IPS DF 4.7 (cell line): Measurements from ENCODE around the gene BIN2.
A peak's percentile ranks its signal among the peaks of the same experiment; 100 is the strongest.
"Not testable (repeated sequence)": the region's sequence is repeated elsewhere in the genome, so short reads cannot be mapped to it uniquely, and the experiment has no call there.

Source experiments
- DNase-seq: peaks from one replicate; pipeline ENCODE4 v3.0.0-alpha.2; 2013; ENCODE audit warnings: low spot score; ENCODE audit errors: extremely low read depth

BIN2 gene

DNA sequence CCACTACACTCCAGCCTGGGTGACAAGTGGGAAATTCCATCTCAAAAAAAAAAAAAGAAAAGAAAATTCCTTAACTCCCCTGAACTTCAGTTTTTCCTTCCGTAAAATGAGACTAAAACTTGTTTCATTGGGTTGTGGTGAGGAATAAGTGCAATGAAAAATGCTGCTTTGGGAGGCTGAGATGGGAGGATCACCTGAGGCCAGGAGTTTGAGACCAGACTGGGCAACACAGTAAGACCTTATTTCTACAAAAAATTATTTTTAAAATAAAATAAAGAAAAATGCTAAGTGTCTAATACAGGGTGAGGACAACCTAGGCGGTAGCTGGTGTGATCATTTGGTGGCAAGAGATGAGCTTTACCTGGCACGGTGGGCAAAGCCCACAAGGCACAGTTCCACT lies 60.6 kb downstream of the BIN2 start:
- DNase-seq = no peak

DNA sequence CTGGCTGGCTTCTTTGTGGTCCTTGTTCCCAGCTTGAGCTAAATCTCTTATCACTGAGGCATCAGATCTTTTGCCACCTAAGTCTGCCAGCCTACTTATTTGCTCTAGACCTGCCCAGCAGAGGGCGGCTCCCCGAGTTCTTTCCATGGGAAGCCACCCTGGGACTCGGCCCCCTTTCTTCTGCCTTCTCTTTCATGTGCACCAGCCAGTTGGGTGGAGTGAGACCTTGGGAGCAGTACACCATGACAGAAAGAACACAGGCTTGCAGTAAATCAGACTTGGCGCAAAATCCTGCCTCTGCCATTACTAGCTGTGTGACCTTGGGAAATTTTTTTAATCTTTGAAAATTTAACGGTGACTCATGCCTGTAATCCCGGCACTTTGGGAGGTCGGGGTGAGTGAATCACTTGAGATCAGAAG lies 61.2 kb downstream of the BIN2 start:
- DNase-seq = no peak

GRCh38 chr12:51259600-51259999 lies 64.4 kb downstream of the BIN2 start:
- not testable (repeated sequence) for DNase-seq

DNA sequence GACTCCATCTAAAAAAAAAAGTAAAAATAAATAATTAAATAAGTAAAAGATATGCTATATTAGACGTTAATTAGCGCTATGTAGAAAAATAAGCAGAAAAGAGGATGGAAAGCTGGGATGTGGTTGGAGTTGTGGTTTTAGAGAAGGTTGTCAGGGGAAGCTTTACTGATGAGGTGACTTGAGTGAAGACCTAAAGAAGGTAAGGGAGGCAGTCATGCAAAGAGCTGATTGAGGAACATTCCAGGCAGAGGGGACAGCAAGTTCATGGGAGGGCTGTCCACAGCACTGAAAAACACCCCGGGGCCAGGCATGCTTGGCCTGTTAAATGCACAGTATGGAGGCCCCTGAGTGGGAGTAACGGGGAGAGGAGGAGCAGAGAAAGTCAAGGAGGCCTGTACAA lies 69.4 kb downstream of the BIN2 start:
- no peak for DNase-seq

- DNase-seq = no peak
These were observed 70.7 kb downstream of the BIN2 start for GRCh38 chr12:51253276-51253675.

- DNase-seq = no peak
These were observed 76.3 kb downstream of the BIN2 start for GRCh38 chr12:51247523-51248206.

- no peak for DNase-seq
These were observed 77.6 kb downstream of the BIN2 start for GRCh38 chr12:51246254-51246853.

- no peak for DNase-seq
These were observed 78.3 kb downstream of the BIN2 start for GRCh38 chr12:51245476-51246253.

- no peak for DNase-seq
These were observed 79.7 kb downstream of the BIN2 start for GRCh38 chr12:51244269-51244668.

DNA sequence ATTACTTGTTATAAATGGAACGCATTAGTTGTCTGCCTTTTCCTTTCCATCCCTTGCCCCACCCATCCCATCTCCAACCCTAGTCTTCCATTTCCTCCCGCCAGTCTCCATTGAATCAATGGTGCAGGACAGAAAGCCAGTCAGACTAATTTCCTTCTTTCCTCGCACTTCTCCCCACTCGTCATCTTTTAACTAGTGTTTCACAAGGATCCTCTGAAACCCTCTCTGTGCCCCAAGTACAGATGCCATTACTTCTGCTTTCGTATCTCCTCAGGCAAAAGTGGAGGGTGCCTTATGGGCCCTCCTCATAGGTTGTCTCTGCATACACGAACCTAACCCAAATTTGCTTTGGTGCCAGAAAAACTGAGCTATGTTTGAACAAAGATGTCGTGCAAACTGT lies 81.1 kb downstream of the BIN2 start:
- DNase-seq = no peak

DNA sequence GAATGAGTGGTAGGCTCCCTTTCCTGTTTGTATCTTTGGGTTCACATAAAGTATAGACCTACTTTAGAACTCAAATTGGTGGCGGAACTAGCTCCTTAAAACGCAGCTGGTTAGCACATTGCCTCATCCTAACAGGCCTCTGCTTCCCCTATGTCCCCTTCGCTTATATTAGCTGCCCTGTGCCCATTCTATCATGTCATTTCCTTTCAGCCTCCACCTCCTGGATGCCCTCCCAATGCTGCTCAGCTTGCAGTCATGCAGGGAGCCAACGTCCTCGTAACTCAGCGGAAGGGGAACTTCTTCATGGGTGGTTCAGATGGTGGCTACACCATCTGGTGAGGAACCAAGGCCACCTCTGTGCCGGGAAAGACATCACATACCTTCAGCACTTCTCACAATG lies 81.9 kb downstream of the BIN2 start:
- no peak for DNase-seq

DNA sequence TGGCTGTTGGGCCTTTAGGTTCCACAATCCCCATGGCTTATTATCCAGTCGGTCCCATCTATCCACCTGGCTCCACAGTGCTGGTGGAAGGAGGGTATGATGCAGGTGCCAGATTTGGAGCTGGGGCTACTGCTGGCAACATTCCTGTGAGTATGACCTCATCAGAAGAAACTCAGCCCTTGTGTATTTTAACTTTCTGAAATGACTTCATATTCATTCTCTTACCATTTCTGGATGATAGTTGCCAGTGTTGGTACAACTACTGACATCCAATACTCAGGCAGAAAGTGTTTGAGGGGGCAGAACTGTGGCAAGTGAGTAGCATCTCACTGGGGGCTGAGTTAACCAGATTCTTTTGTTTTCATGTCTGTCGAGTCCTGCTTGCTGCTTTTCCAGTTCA lies 83.0 kb downstream of the BIN2 start:
- no peak for DNase-seq

DNA sequence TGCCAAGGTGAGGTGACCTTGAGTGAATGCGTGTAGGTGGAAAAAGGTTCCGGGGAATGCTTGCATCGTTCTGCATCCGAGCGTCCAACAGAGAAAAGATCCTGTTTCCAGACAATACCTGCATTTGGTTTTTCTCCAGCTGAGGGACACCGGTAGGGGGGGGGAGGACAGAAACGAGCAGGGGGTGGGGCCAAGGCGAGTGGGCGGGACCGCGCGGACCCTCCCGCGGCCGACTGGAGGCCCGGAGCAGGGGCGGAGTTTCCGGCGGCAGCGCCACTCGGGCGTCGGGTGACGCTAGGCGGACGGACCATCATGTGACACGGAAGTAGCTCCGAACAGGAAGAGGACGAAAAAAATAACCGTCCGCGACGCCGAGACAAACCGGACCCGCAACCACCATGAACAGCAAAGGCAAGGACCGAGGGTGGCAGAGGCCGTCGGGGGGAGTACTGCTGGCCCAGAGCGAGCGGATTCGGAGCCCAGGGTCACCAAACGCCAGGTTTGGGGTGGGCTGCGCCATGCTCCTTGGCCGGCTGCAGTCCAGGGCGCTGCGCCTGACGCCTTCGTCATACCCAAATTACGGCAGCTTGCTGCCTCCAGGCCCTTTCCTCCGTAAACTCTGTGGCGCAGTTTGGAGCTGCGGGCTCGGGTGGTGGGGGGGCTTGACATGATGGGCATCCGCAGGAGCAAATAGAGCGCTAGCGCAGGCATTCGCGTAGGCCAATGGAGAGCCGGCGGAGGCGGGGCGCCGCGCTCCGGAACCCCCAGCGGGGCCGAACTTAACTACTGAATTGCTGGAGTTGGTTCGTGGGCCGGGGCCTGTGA lies 85.3 kb downstream of the BIN2 start, which contains the start of gene DAZAP2:
TSS of gene DAZAP2 (plus strand) at position 317 of the 825 bp plus-strand sequence. CDS start at position 399, 82 bp downstream.
- DNase-seq = peak; percentile 85

GRCh38 chr12:51238037-51238509 lies 85.9 kb downstream of the BIN2 start:
- DNase-seq = no peak

DNA sequence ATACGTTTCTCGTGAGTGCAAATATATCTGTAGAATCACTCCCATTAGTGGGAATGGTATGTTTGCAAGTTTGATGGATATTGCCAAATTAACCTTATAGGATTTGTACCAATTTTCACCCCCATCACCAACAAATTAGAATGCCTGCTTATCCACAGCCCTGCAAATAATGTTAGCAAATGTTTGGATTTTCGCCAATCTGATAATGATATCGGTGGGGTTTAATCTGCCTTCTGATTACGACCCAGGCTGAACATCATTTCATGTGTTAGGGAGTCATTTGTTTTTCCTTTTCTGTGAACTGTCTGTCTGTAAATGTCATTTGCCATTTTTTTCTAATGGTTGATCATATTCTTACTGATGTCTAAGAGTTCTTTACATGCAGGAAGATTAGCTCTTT lies 89.4 kb downstream of the BIN2 start:
- no peak for DNase-seq

- DNase-seq = no peak
These were observed 91.3 kb downstream of the BIN2 start for GRCh38 chr12:51232642-51233041.
